Measurements from ENCODE around the gene UBAP1L. TPM values are rescaled to one million over a fixed set of nuclear protein-coding genes. Genes with fewer than 3 reads are reported as not detected.

Gene UBAP1L
- total RNA-seq, 1 donor from 2014 or later = 6.0 TPM

- no peak overlapping the region for H3K4me3 Mint-ChIP-seq
- H3K27me3 Mint-ChIP-seq = peaks cover 22% of the 10 kb centered on the region
- no peaks in the 10 kb centered on the region for H3K36me3 Mint-ChIP-seq
- H3K4me1 Mint-ChIP-seq (ENCODE audit: unreplicated experiment) = peaks cover 17% of the 10 kb centered on the region
- no peak overlapping the region for H3K27ac Mint-ChIP-seq
- TF ChIP-seq, protein P1, sequence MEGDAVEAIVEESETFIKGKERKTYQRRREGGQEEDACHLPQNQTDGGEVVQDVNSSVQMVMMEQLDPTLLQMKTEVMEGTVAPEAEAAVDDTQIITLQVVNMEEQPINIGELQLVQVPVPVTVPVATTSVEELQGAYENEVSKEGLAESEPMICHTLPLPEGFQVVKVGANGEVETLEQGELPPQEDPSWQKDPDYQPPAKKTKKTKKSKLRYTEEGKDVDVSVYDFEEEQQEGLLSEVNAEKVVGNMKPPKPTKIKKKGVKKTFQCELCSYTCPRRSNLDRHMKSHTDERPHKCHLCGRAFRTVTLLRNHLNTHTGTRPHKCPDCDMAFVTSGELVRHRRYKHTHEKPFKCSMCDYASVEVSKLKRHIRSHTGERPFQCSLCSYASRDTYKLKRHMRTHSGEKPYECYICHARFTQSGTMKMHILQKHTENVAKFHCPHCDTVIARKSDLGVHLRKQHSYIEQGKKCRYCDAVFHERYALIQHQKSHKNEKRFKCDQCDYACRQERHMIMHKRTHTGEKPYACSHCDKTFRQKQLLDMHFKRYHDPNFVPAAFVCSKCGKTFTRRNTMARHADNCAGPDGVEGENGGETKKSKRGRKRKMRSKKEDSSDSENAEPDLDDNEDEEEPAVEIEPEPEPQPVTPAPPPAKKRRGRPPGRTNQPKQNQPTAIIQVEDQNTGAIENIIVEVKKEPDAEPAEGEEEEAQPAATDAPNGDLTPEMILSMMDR (conservative IDR thresholded peaks at IDR 0.05) = no peak
- H3K9me3 Mint-ChIP-seq = no peaks in the 10 kb centered on the region
- no peak for DNase-seq (ENCODE audit: extremely low spot score, unreplicated experiment)
Measured at GRCh38 chr15:65072027-65072426, 43.0 kb downstream of the UBAP1L start.

GRCh38 chr15:65071381-65071811 is 43.6 kb downstream of the UBAP1L start:
- no peak overlapping the region for H3K4me3 Mint-ChIP-seq
- no peak overlapping the region for H3K27ac Mint-ChIP-seq
- H3K36me3 Mint-ChIP-seq = no peaks in the 10 kb centered on the region
- DNase-seq (ENCODE audit: extremely low spot score, unreplicated experiment) = no peak
- peaks cover 19% of the 10 kb centered on the region for H3K4me1 Mint-ChIP-seq (ENCODE audit: unreplicated experiment)
- TF ChIP-seq, protein P1 (conservative IDR thresholded peaks at IDR 0.05) = no peak
- H3K27me3 Mint-ChIP-seq = peaks cover 28% of the 10 kb centered on the region
- no peaks in the 10 kb centered on the region for H3K9me3 Mint-ChIP-seq

- DNase-seq (ENCODE audit: extremely low spot score, unreplicated experiment) = no peak
- H3K27me3 Mint-ChIP-seq = peaks cover 42% of the 10 kb centered on the region
Measured at GRCh38 chr15:65069779-65070546, 45.0 kb downstream of the UBAP1L start.

GRCh38 chr15:65069179-65069578 is 45.8 kb downstream of the UBAP1L start:
- no peak overlapping the region for H3K27ac Mint-ChIP-seq
- H3K4me3 Mint-ChIP-seq = no peak overlapping the region
- H3K36me3 Mint-ChIP-seq = no peaks in the 10 kb centered on the region
- H3K9me3 Mint-ChIP-seq = no peaks in the 10 kb centered on the region
- peaks cover 15% of the 10 kb centered on the region for H3K4me1 Mint-ChIP-seq (ENCODE audit: unreplicated experiment)
- TF ChIP-seq, protein P1 (conservative IDR thresholded peaks at IDR 0.05) = no peak
- DNase-seq (ENCODE audit: extremely low spot score, unreplicated experiment) = no peak
- peaks cover 42% of the 10 kb centered on the region for H3K27me3 Mint-ChIP-seq

More at GRCh38 chr15:65069779-65070546, 45.0 kb downstream of the UBAP1L start:
- H3K36me3 Mint-ChIP-seq = no peaks in the 10 kb centered on the region
- TF ChIP-seq, protein P1 (conservative IDR thresholded peaks at IDR 0.05) = no peak
- H3K4me3 Mint-ChIP-seq = no peak overlapping the region
- H3K27ac Mint-ChIP-seq = no peak overlapping the region
- peaks cover 15% of the 10 kb centered on the region for H3K4me1 Mint-ChIP-seq (ENCODE audit: unreplicated experiment)
- H3K9me3 Mint-ChIP-seq = no peaks in the 10 kb centered on the region

DNA sequence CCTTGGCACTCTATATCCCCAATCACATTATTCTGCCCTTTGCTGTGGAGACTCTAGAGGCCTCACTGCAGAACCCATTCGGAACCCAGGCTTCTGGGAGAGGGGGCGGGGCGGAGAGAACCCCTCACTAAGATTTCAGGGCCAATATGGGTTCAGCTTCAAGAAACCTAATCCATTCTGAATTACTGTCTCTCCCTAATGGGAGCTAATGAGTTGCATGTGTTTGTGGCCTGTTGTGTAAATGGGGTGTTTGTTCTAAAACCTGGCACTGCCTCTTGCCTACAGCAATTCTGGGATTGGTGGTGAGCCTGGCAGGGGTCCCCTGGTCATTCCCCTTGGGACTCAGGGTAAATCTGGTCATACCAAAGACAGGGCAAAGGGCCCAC is 46.6 kb downstream of the UBAP1L start:
- no peaks in the 10 kb centered on the region for H3K36me3 Mint-ChIP-seq
- H3K27ac Mint-ChIP-seq = no peak overlapping the region
- H3K4me3 Mint-ChIP-seq = peak overlapping the region; percentile 77
- TF ChIP-seq, protein P1 (conservative IDR thresholded peaks at IDR 0.05) = no peak
- H3K9me3 Mint-ChIP-seq = no peaks in the 10 kb centered on the region
- peaks cover 15% of the 10 kb centered on the region for H3K4me1 Mint-ChIP-seq (ENCODE audit: unreplicated experiment)
- no peak for DNase-seq (ENCODE audit: extremely low spot score, unreplicated experiment)
- H3K27me3 Mint-ChIP-seq = peaks cover 42% of the 10 kb centered on the region

Measured in type B pancreatic cell (in vitro differentiated cells).